Effector memory CD4-positive, alpha-beta T cell (primary cell): ENCODE results near the gene CD7.

ENCODE experiments used
- DNase-seq, 3 donors: peaks; one replicate each; pipeline ENCODE4 v3.0.0-alpha.2; 2020
- H3K27ac ChIP-seq: 2 replicates; pipeline ENCODE4 v1.7.0; 2013; ENCODE audit warnings: mild to moderate bottlenecking, low read length, moderate library complexity; ENCODE audit not compliant: insufficient read depth, poor library complexity, severe bottlenecking
- H3K27me3 ChIP-seq: replicated peaks from 2 replicates; pipeline ENCODE4 v1.7.0; 2013; ENCODE audit warnings: mild to moderate bottlenecking, low read length; ENCODE audit not compliant: insufficient read depth, control insufficient read depth, poor library complexity, severe bottlenecking
- H3K36me3 ChIP-seq: 2 replicates; pipeline ENCODE4 v1.7.0; 2013; ENCODE audit warnings: mild to moderate bottlenecking, low read length, moderate library complexity; ENCODE audit not compliant: control insufficient read depth, insufficient read depth
- H3K4me1 ChIP-seq: 2 replicates; pipeline ENCODE4 v1.7.0; 2013; ENCODE audit warnings: low read length, mild to moderate bottlenecking; ENCODE audit not compliant: control insufficient read depth, insufficient read depth, poor library complexity, severe bottlenecking
- H3K4me3 ChIP-seq: 2 replicates; pipeline ENCODE4 v1.7.0; 2013; ENCODE audit warnings: low read length, low read depth, mild to moderate bottlenecking; ENCODE audit not compliant: insufficient read depth, poor library complexity, severe bottlenecking
- H3K9me3 ChIP-seq: 2 replicates; pipeline ENCODE4 v1.7.0; 2013; ENCODE audit warnings: mild to moderate bottlenecking, low read length, moderate library complexity; ENCODE audit not compliant: control insufficient read depth

CD7 gene

DNA sequence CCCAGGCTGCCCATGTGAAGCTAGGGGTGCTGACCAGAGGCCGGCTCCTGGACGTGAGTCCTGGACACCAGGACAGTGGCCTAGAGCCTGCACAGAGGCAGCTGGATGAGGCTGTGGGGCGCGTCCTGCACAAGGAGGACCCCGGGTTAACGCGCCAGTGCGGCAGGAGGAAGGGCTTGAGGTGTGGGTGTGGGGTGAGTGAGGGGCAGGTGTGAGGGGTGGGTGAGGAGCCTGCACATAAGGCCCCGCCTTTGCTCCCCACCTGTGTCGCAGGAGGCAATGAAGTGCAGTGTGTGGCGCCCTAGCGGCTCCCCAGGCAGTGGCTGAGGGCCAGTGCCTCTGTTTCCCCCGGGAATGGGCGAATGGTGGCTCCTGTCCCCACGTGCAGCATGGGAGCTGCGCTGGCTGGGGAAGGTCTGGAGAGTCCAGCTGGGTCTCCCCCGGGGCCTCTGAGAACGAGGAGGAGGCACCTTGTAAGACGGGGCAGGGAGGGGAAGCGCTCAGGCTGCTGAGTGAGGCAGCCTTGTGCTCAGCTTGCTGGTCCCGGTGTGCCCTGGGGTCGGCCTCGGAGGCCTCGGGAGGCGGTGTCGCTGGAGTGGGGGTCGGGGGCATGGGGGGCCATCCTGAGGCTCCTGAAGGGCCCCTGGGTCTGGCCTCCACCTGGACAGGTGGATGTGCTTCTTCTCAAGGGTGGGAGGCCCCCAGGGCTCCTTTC, 3.2 kb downstream of the CD7 start:
- Histone ChIP-seq H3K27ac (no peak overlapping the region), H3K9me3 (no peaks in the 10 kb centered on the region), H3K4me3 (no peak overlapping the region), H3K4me1 (peaks cover 31% of the 10 kb centered on the region), H3K36me3 (peaks cover 17% of the 10 kb centered on the region), H3K27me3 (no peaks in the 10 kb centered on the region)
- DNase-seq = no peak

DNA sequence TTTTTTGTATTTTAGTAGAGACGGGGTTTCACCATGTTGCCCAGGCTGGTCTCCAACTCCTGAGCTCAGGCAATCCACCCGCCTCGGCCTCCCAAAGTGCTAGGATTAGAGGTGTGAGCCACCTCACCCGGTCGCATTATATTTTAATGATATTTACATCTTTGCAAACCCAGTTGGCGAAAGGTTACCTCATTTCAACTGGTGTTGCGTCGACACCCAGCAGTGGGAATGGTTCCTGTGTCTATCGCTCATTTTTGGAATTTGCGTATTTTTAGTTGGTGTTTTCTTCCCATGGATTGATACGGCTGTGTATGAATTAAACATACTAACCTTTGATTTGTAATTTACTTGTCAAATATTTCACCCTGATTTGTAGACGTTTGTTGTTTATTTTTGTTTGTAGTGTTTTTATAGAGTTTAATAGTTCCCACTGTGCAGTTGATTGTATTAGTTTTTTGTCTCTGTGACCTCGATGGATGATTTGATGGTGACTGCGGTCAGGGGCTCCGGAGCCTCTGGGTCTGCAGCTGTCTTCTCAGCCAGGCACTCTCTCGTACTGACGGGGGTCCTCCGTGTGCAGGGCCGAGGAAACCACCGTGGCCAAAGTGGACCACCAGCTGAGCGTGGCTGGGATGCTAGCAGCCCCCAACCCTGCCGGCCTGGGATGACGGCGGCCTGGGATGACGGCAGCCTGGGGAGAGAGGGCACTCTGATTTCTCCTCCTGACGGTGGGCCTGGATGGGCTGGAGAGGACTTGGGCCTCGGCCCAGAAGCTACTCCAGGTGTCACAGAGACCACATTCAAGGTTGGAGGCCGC, 4.0 kb downstream of the CD7 start:
- H3K27me3 ChIP-seq = no peaks in the 10 kb centered on the region
- no peak for DNase-seq
- peaks cover 31% of the 10 kb centered on the region for H3K4me1 ChIP-seq
- H3K36me3 ChIP-seq = peaks cover 17% of the 10 kb centered on the region
- no peaks in the 10 kb centered on the region for H3K9me3 ChIP-seq
- H3K27ac ChIP-seq = no peak overlapping the region
- H3K4me3 ChIP-seq = no peak overlapping the region

DNA sequence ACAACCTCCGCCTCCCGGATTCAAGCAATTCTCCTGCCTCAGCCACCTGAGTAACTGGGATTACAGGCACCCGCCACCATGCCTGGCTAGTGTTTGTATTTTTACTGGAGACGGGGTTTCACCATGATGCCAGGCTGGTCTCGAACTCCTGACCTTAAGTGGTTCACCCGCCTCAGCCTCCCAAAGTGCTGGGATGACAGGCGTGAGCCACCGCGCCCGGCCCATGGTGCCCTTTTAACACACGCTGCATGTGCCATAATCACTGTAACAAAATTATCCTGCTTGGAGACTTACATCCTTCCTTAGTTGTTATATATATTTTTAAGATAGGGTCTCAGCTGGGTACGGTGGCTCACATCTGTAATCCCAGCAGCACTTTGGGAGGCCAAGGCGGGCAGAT, 5.4 kb downstream of the CD7 start:
- Histone ChIP-seq H3K36me3 (peaks cover 17% of the 10 kb centered on the region), H3K27me3 (no peaks in the 10 kb centered on the region), H3K27ac (no peak overlapping the region), H3K9me3 (no peaks in the 10 kb centered on the region), H3K4me1 (peaks cover 22% of the 10 kb centered on the region), H3K4me3 (no peak overlapping the region)
- DNase-seq = no peak

DNA sequence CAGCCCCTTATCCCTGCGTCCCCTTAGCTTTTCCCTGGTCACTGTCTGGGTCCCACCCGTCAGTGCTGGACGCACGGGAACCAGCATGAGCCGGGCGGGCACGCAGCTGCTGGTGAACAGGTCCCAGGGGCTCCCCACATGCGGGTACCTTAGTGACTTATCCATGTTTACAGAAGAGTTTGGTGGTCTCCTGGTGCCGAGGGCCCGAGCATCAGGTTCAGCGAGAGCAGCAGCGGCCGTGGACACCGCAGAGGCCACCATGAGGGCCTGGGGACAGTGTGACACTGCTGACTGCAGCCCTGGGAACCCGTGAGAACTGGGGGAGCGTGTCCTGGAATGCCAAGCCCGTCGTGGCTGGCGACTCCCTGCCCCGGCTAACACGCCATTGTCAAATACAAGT, 6.5 kb downstream of the CD7 start:
- no peak overlapping the region for H3K27ac ChIP-seq
- no peak overlapping the region for H3K4me3 ChIP-seq
- peaks cover 13% of the 10 kb centered on the region for H3K4me1 ChIP-seq
- DNase-seq = no peak
- H3K9me3 ChIP-seq = no peaks in the 10 kb centered on the region
- H3K27me3 ChIP-seq = no peaks in the 10 kb centered on the region
- peaks cover 17% of the 10 kb centered on the region for H3K36me3 ChIP-seq

- Histone ChIP-seq H3K4me1 (peaks cover 11% of the 10 kb centered on the region), H3K4me3 (no peak overlapping the region), H3K27me3 (no peaks in the 10 kb centered on the region), H3K36me3 (peaks cover 17% of the 10 kb centered on the region), H3K9me3 (no peaks in the 10 kb centered on the region), H3K27ac (no peak overlapping the region)
- DNase-seq = no peak
Observed at GRCh38 chr17:82309656-82310570, 7.5 kb downstream of the CD7 start.

DNA sequence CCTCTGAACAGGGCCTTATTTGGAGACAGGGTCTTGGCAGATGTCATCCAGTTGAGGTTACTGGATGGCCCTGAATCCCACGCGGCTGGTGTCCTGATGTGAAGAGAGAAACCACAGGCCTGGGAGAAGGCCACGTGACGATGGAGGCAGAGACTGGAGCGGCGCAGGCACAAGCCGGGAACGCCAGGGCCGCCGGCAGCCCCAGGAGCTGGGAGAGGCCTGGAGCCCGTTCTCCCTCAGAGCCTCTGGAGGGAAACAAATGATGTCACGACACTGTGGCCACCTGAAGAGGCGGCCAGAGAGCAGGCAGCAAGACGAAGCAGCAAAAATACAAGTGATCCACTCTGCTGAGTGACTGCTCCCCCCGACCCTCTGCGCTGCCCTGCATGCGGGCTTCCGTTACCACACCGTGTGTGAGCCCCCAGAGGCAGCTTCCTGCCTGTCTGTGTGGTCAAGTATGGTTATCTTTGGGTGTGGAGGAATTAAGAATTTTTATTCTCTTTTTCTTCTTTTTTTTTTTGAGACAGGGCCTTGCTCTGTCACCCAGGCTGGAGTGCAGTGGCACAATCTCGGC, 11.6 kb downstream of the CD7 start:
- H3K4me3 ChIP-seq = no peak overlapping the region
- DNase-seq = no peak
- H3K9me3 ChIP-seq = no peaks in the 10 kb centered on the region
- no peaks in the 10 kb centered on the region for H3K36me3 ChIP-seq
- H3K27me3 ChIP-seq = no peaks in the 10 kb centered on the region
- H3K27ac ChIP-seq = no peak overlapping the region
- peaks cover 45% of the 10 kb centered on the region for H3K4me1 ChIP-seq

DNA sequence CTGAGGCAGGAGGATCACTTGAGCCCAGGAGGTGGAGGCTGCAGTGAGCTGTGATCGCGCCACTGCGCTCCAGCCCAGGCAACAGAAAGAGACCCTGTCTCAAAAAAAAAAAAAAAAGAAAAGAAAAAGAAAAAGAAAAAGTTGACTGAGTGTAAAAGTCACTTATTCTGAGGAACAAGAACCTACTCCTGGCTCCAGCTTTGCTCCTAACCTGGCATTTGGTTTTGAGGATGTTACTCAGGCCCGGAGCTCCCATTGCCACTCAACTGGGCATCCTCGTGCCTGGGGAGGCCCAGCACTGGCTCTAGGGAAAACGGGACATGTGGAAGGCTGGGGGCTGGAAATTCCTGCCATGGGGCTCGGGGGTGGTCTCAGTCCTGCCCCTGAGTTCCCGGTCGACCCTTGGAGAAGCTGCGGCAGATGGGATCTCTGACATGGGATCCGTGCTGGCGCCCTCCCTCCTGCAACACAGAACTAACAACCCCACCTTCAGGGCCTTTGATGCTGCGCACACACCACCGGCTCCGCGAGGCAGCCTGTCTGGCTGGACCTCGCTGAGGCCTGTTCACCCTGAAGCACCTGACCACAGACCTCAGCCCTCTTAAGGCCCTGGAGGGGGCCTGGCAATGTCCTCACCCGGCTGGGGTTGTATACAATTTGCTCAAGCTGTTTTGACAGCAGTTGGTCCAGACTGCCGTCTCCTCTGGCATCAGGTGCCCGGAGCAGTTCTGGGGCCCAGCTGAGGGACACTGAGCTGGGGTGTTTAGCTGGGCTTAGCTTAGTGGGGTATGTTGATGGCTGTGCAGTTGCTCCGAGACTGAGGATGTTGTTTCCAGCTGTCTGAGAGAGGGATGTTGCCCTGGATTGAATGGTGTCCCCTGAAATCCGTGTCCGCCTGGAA, 12.3 kb downstream of the CD7 start:
- H3K4me3 ChIP-seq = no peak overlapping the region
- no peaks in the 10 kb centered on the region for H3K27me3 ChIP-seq
- peaks cover 52% of the 10 kb centered on the region for H3K4me1 ChIP-seq
- H3K9me3 ChIP-seq = no peaks in the 10 kb centered on the region
- DNase-seq = no peak
- no peak overlapping the region for H3K27ac ChIP-seq
- no peaks in the 10 kb centered on the region for H3K36me3 ChIP-seq

DNA sequence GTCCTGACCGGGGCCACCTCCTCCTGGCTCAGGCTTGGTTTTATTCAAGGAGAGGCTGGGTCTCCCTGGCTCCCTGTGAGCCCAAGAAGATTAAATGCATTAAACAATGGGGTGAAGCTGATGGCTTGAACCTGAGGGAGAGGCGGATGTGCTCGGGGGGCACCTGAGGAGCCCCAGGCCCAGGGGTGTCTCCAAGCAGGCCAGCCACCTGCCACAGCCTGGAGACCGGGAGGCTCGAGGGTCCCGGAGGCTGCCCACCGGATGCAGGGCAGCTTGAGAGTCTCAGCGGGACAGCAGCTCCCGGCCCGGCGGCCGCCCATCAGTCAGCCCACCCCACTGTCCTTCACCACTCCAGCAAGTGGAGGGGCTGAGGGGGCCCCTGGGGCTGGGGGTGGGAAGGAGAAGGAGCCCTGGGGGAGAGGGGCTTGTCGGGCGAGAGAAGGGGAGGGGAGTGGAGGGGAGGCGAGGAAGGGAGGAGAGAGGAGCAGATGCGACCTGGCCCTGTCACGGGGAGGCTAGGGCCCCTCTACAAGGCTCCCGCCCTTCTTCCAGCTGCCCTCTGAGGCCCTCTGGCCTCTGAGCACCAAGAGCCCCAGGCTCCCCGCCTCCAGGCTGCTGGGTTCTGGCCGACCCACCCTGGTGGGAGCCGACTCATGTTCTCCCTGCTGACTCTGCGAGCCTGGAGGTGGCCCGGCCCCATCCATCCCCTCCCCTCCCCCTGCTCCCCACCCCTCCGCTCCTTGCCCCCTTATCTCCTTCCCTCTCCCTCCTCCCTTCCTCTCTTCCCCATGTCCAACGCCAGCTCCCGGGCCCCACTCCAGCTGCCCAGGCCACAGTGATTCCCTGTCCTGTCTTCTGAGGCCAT, 13.2 kb downstream of the CD7 start:
- no peaks in the 10 kb centered on the region for H3K36me3 ChIP-seq
- peaks cover 61% of the 10 kb centered on the region for H3K4me1 ChIP-seq
- H3K4me3 ChIP-seq = peak overlapping the region; percentile 50
- H3K27me3 ChIP-seq = no peaks in the 10 kb centered on the region
- peak overlapping the region; percentile 65 for H3K27ac ChIP-seq
- H3K9me3 ChIP-seq = no peaks in the 10 kb centered on the region
- no peak for DNase-seq
